Inflammatory macrophage treated with lipopolysaccharide for 4 hours (primary cell): ENCODE data around the gene CD96.
"Not testable (repeated sequence)": the region's sequence is repeated elsewhere in the genome, so short reads cannot be mapped to it uniquely, and the experiment has no call there.

ENCODE experiments used
- DNase-seq: peaks from one replicate; pipeline ENCODE4 v3.0.0-alpha.2; 2020

Gene CD96, protein sequence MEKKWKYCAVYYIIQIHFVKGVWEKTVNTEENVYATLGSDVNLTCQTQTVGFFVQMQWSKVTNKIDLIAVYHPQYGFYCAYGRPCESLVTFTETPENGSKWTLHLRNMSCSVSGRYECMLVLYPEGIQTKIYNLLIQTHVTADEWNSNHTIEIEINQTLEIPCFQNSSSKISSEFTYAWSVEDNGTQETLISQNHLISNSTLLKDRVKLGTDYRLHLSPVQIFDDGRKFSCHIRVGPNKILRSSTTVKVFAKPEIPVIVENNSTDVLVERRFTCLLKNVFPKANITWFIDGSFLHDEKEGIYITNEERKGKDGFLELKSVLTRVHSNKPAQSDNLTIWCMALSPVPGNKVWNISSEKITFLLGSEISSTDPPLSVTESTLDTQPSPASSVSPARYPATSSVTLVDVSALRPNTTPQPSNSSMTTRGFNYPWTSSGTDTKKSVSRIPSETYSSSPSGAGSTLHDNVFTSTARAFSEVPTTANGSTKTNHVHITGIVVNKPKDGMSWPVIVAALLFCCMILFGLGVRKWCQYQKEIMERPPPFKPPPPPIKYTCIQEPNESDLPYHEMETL

DNA sequence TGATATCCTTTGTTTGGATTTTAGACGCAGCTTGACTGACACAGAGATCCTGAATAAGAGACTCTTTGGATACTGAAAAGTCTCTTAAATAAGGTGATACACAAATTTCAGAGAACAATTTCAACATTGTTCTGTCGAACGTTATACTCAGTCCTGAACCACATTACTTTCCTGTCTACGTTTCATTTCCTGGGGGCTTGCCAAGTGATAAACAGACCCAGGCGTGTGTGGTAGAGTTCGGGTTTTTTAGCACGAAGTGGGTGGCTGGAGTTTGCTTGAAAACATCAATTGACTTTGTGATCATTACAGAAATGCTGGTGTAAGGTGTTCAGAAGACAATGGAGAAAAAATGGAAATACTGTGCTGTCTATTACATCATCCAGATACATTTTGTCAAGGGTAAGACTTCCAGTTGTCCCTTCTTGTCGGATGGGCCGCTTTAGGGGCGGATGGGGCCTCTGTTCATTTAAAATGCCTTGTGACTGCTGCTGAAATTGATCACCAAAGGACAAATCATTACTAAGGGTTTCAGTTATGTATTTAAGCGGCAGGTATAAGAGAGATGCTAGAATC is at the start of gene CD96:
Gene CD96 (plus strand): TSS at position 287 of the 573 bp plus-strand sequence. CDS start 52 bp downstream, at position 339.
- DNase-seq, result no peak

DNA sequence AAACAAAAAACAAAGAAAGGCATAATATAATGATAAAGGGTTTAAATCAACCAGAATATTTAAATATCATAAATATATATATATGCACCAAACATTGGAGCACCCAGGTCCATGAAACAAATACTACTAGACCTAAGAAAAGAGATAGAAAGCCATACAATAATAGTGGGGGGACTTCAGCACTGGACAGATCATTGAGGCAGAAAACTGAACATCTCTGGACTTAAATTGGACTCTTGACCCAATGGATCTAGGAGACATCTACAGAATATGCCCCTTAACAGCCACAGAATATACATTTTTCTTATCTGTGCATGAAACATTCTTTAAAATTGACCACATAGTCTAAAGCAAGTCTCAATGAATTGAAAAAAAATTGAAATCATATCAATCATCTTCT is 48.7 kb upstream of the CD96 start:
- no peak for DNase-seq

DNA sequence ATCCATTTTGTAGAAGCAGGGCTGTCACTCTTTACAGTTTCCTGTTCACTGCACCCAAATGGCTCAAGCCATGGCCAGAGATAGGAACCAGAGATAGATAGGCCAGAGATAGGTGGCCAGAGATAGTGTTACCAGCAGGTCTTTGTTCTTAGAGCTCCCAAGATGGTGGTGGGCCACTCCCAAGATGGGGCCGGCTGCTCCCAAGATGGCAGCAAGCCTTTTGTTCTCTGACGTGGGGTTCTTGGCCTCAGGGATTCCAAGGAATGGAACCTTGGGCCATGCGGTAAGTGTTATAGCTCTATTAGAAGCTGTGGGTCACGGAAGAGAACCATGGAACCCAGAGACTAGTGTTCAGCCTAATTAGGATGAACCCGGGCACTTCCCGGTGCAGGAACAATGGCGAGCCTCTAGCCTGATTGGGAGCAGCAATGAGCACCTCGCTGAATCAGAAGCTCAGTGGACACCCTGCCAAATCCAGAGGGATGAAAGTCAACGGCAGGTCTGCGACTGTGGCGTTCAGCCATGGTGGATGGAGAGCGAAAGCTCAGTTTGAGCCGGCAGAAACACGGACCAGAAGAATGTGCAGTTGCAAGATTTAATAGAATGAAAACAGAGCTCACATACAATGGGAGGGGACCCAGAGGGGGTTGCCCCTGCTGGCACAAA is 45.0 kb upstream of the CD96 start:
- no peak for DNase-seq

DNA sequence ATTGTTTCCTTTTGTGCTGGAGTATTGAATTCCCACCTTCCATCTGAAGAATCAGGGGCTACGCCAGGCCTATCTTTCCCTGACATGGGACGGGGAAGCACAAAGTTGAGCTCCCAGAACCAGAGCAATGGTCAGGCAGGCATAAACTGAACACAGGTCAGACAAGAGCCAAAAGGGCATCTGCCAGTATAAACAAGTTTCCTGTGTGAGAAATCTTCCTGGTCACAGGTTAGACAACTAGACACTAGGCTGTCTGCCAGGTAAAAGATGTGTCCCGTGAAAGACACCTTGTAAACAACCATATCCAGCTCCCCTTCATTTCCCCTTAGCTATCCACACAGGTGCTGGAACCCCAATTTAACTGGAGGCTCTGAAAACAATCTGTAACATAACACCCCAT is 44.0 kb upstream of the CD96 start:
- no peak for DNase-seq

DNA sequence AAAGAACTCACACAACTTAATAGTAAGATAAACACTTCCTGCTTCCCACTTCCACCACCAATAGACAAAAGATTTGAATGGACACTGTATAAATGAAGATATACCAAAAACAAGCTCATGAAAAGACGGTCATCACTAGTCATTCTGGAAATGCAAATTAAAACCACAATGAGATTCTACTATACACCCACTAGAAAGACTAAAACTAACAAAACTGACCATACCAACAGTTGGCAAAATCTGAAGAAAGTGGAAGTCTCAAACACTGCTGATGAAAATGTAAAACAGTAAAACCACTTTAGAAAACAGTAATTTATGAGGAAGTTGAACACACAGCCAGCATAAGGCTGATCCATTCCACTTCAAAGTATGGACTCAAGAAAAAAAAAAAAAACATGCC is 35.6 kb upstream of the CD96 start:
- DNase-seq, result no peak

DNA sequence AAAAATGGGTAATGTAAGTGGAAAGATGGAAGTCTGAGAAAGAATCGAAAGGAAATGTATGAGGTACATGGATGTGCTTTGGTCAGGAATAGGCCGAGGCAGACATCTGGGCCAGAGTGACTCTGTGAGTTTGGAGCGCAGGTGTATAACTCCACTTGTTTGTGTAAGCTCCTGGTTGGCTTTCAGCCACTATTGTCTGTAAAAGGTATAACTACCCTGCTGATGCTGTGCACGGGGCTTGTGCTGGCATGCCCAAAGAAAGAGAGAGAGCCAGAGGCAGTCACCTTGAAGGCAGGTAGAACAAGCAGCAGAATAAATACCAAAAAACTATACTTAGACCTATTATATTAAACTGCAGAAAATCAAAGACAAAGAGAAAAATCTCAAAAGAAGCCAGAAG is 32.7 kb upstream of the CD96 start:
- DNase-seq, result no peak

DNA sequence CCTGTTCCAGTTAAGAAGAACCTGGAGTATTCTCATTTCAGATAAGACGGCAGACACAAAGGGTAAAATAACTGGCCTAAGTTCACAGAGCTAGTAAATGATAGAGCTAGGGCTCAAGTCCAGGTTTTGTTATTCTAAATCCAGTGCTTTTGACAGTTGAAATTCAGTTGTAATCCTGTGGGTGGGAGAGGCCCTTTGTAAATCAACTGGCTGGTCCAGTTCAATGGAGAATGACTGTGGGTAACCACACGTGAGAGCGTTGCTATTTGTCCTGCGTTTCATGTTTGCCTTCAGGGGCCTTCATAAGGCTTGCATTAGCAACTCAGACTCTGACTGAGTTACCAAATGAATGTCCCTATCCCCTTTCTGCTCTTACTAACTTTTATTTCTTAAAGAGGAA is 24.2 kb upstream of the CD96 start:
- DNase-seq, result no peak

DNA sequence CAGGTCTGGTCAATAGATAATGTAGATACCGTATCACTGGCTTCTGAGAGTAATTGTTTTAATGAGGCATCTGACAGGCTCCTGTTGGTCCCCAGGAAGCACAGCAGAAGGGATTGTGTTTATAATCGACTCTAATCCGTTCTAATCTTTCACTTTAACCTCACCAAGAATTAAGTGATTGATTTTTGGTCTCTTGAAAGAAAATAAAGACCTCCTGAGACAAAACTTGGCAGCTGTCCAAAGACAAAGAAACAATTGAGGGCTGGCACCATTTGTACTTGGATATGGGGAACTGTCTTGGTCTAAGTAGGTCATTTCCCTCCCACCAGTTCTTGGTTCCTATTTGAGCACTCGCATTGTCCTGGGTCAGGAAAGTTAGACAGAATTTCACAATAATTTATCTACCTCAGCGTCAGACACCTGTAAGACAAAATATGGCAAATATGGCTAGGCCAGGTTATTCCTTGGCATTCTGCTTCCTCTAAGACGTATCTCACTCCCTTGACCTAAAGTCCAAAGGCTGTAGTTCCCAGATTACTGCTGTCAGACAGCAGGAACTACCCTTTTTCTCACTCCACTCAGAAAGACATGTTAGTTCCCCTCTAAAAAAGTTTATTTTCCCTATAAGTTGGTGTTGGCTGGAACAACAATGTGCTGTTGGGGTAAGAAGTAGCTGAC is 22.7 kb upstream of the CD96 start:
- DNase-seq, result peak; percentile 7

DNA sequence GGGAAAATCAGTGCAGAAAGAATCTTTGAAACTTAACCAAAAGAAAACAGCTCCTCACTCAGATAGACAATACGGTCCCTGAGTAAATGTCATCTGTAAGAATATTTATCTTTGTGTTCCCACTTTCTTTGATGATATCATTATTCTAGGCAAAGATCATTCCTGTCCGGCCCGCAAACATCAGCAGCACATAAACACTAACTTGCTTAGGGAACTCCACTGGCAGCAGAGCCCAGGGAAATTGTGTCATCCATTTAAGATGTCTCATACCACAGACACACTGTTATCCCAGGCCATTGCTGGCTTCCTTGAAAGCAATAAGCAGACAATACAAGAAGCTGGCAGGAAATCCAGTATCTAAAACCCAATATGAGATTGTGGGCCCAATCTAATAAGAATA is 20.1 kb upstream of the CD96 start:
- DNase-seq, result no peak

DNA sequence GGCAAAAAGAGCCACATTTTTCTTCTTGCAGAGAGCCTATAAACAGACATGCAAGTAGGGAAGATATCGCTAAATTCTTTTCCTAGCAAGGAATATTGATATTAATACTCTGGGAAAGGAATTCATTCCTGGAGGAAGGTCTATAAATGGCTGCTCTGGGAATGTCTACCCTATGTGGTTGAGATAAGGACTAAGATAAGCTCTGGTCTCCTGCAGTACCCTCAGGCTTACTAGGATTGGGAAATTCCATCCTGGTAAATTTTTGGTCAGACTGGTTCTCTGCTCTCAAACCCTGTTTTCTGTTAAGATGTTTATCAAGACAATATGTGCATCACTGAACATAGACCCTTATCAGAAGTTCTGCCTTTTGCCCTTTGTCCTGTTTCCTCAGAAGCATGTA is 17.5 kb upstream of the CD96 start:
- not testable (repeated sequence) for DNase-seq

DNA sequence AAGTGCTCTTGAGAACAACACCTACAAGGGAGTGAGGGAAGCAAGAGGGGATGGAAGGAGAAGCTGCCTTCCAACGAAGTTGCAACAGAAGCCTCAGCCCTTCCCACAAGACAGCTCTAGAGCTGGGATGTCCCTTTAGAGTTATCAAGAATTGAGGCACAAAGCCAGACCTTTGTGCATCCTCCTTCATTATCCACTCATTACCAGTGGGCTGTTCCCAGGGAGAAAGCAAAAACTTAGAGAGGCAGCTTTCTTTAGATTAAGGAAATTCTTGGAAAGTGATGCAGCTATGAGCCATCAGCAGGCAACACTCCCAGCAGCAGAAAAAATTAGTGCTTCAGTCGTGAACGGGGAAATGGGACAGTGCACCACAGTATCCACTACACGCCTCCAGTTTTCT is 10.6 kb upstream of the CD96 start:
- DNase-seq, result no peak

DNA sequence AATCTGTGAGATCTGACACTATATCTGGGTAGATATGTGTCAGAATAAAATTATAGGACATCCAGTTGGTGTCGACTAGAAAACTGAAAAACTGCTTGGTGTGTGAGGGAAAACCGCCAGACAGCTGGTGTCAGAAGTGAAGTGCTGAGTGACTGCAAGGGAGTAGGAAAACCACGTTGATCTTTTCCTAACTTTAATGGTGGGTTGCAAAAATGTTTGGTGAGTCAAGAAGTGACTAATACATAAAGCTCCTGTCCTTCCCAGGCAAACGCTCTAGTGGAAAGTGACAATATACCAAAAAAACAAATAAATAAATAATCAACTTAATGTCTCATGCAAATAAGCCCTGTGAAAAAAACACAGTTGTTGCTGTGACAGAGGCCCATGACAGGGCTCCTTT is 7.3 kb upstream of the CD96 start:
- DNase-seq, result no peak

DNA sequence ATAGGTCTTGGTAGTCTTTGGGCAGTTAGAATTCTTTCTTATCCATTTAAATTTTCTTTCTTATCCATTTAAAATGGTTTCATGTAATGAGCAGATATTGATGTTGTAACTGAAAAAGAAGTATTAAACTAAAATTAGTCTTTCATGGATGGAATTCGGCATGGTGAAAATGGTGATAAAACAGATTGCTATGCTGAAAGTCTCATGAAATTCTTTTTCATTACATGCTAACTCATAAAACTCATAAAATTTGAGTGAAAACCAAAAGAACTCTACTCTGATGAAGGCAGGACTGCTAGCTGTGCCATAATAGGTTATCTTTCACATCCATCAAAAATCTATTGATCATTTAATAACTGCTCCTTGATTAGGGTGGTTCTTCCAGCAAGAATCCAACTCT is 3.9 kb upstream of the CD96 start:
- DNase-seq, result no peak

DNA sequence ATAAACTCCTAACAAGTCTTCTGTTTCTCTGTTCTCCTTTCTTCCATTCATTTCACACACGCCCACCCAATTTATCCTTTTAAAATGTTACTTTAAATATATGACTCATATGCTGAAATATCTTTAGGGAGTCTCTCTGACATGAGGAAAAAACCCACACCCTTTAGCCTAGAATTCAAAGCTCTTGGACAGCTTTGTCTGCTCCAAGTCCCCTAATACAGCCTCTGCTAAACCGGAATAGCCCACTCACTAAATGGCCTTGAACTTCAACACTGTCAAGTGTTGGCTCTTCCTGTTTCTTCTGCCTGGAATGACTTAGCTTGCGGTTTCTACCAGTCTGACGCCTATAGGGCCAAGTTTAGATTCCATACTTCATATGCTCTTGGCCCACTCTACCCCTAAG is 3.3 kb upstream of the CD96 start:
- peak; percentile 17 for DNase-seq

DNA sequence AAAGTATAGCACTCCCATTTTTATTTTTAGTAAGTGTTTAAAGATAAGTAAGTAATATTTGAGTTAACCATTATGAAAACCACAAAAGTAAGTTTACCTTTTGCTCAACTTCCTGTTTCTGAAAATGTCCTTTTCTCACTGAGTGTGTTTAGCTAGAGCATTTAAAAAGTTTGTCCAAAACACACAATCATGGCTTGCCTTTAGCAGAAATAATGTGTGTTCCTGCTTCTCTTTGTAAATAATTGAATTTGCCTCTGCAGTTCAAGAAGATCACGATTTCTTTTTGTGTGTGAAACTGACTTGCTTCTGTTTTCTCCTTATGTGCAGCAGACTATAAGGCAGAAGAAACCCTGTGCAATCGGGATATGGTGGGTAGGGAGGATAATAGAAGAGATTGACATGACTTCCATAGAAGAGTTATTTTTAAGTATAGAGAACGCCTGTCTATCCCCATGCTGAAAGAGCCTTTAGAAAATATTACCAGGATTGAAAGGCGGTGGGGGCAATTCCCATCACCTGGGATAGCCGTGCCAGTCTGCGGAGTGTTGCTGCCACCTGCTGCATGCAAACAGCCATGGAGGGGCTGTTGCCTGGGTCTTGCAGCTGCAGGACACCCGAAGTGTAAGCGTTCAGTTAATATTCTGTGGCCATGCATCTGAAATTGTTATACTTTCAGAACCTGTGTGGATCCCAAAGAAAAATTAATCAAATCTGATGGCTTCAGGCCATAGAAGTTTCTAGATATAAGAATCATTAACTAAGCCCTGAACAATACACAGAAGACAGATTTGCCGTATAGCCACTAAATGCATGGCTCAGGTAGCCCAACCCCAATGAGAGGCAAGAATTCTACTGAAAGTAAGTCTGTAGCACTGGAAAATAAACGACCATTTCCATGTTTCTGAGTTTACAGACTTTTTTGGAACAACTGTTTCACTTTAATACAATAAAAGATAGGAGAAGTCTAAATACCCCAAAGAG is 2.4 kb upstream of the CD96 start:
- DNase-seq, result no peak

DNA sequence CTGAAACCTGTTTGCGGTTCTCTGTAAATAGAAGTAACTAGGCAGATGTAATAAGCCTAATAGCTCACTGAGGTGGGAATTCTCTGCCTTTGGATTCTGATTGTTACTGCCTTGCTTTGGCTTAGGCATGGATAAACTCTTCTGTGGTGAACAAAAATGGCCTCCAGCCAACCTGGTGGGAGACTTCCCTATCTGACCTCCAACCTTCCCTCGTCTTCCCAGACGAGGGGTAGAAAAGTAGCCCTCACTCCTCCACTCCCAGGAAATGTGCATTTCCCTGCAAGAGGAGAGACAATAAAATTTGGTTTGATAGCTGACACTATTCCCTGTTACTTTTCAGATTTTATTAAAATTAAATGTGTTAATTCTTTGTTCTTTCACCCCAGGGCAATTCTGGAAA is 606 bp upstream of the CD96 start:
- no peak for DNase-seq

DNA sequence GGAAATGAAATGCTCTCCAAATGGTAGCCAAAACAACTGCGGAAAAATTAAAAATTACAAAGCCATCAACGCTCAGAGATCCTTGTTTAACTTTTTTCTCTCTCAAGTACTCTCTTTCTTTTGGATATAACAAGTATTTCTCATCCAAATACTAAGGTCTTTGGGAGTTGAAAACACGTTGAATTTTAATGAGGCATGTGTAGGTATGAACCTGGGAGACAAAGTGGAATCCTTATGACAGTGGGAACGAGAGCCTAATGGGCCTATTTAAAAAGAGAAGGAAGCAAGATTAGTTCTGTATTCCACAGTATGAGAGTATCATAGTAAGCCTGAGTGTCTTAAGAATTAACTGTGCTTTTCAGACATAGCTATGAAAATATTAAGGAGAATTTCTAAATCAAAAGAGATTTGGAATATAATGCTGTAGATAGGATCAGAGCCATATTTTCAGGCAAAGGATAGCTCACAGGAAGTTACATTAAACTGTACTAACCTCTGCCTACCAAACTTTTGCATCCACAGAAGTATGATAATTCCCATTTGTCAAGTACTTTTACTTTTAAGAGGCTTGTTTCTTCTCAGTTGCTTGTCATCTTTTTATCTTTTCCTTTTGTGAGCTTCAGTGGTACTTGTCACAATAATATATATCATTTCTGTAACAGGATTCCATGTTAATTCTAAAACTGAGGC is 759 bp downstream of the CD96 start:
- no peak for DNase-seq

DNA sequence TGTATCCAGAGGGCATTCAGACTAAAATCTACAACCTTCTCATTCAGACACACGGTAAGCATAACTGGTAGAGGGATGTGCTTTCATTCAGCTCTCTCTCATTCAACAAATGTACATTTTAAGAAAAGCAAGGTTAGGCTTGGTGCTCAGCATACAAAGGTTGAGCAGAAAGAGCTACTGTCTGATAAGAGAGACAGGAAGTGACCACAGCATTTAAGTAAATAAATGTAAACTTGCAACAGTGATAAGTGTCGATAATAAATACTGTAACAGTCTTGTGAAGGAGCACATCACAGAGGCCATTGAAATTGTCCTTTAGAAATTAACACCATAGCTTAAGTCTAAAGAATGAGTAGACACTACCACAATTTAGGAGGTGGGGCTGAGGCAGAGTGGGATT is 3.4 kb downstream of the CD96 start:
- no peak for DNase-seq

DNA sequence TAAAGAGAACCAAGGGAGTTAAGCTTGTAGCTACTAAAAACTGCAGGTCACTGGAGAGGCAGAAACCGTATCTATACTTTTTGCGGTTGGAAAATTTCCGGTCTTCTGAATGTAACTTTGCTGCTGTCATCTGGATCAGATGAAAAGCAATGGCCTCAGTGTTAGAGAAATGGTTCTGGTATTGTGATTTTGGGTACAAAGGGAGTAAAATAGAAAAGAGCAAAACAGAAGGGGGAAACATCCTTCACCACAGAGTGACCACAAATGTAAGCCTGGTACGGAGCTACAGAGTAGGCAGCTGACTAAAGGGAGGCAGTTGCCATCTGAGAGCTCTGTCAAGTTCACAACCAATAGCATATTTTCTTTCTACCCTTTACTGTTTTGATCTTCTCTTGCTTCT is 5.6 kb downstream of the CD96 start:
- DNase-seq, result no peak

DNA sequence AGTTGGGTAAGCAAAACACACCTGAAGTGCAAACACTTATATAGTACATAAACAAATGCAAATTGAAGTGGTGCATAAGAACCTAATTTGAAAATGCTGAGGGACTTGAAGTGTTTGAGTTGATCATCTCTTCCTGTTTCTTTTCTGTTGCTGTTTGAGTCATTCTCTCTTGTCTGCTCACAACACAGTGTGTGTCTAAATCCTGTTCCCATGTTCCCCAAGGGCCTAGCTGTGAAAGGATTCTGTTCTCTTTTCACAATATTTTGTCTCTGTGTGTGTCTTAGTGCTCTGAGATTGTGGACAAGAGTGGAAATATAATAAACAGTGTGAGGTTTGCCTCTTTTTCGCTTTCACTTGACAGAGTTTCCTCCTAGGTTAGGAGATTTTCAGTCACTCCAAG is 6.1 kb downstream of the CD96 start:
- peak; percentile 59 for DNase-seq

DNA sequence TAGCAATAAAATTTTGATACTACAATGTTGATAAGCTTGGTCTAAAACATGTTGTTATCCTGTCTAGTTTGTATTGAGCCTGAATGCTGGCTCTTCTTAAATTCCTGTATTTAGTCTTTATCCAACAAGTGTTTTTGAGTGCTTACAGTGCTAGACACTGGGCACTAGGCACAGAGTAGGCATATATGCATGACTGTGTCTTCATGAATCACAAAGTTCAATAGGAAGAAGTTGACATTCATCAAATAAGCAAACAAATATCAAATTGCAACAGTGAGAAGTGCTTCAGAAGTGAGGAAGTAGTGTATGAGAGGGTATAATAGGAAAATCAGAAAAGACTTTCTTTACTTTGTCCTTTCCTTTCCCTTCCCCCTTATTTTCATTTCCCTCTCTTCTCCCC is 6.8 kb downstream of the CD96 start:
- DNase-seq, result peak; percentile 9

DNA sequence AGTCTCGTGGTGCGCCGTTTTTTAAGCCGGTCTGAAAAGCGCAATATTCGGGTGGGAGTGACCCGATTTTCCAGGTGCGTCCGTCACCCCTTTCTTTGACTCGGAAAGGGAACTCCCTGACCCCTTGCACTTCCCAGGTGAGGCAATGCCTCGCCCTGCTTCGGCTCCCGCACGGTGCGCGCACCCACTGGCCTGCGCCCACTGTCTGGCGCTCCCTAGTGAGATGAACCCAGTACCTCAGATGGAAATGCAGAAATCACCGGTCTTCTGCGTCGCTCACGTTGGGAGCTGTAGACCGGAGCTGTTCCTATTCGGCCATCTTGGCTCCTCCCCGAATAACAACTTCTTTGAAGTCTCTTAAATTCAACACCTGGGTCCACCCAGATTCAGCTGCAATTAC is 19.9 kb downstream of the CD96 start:
- not testable (repeated sequence) for DNase-seq
